GM19397 (cell line): ENCODE measurements around the gene CHD1.

Experiments used
- ATAC-seq: cut with Tn5 transposase; IDR thresholded peaks from one replicate; pipeline ENCODE4 v1.9.1; 2021; ENCODE audit warnings: mild to moderate bottlenecking, moderate library complexity; ENCODE audit not compliant: unreplicated experiment

The CHD1 gene

DNA sequence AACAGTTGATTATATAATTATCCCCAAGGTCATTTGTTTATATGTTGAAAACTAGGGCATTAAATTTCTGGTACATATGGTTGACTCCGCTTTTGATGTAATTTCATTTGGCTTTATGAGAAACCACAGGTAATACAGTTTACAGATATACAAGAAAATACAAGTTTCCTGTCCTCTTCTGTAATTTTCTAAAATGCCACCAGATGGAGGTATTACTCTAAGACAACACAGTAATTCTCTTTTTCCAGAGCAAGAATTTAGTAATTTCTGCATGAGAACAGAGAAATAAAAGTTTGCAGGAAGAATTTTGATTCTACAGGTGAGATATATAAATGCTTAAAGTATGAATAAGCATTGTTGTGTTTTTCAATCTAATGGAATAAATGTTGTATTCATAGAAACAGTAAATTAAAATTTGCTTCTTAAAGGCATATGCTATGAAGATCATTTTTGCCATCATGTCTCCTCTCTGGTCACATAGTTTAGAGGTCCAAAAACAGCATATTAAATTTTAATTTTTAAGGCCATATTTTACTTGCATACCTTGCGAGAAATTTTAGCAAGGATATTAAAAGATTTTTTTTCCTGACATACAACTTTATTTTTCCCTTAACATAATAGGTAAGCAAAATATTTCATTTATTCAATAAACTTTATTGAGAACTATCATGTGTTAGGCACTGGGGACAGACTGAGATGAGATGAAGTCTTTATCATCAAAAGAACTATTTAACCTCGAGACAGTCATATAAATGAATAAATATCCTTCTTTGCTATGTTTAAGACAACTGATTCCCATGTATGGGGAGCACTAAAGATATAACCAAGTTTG lies 22.7 kb downstream of the CHD1 start:
- no peak for ATAC-seq

DNA sequence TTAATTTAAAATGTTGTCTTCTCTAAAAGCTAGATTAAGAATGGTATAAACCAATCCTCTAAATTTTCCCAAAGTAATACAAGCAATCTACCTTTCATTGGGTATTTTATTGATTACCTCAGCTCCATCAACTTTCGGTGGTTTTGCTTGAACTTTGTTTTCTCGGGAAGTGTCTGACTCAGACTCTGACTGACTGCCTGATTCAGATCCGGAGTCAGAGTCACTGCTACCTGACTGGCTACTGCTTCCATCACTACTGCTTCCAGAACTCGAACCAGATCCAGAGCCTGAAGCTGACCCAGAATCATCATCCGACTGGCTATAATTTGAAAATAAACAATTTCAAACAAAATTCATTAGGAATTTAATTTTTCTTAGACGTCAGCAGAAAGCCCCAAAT lies 24.0 kb downstream of the CHD1 start:
- no peak for ATAC-seq

DNA sequence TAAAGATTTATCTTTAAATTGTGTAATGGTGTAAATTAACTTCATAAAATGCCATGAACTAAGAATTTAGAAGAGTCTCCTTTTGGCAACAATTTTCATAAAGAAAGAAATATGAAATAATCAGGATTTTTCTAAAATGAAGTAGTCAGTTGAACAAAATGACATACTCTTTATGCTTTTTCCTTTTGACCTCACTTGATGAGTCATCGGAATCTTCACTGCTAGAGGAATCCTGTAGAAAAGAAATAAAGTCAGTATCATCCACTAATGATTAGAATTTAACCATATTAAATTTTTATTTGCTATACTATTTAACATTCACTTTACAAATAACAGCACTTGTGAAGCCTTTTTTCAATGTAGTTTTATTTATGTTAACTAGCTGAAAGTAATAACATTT lies 26.1 kb downstream of the CHD1 start:
- ATAC-seq, result no peak

DNA sequence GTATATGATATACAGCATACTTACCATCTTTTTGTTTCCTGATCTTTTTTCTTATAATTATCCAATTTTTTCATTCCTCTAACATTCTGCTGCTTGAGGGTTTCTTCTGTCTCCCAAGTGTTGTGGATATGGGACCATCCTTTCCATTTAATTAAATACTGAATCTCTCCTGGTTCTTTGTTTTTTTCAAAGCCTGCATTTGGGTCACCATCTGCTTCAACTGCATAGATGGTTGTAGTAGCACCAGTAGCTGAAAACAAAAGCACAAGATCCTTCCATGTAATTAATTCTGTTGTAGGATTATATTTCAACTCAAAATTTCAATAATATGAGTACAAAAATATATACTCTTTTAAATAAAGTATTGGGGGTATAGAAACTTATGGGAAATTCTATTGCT lies 29.4 kb downstream of the CHD1 start:
- ATAC-seq, result no peak

DNA sequence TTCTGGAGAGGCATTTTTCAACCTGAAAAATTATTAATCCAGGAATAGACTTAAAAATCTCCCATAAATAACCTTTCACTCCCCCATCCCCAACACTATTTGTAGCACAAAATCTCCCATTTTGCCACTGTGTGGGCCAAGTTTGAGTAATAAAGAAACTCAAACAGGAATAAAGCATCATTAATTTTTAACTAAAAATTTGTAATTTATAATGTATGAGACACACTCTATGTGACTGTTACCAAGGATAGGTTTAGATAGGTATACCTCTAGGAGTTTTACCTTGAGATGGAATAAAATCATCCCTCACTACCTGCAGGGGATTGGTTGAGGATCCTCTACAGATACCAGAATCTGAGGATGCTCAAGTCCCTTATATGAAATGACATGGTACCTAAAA lies 30.1 kb downstream of the CHD1 start:
- no peak for ATAC-seq

DNA sequence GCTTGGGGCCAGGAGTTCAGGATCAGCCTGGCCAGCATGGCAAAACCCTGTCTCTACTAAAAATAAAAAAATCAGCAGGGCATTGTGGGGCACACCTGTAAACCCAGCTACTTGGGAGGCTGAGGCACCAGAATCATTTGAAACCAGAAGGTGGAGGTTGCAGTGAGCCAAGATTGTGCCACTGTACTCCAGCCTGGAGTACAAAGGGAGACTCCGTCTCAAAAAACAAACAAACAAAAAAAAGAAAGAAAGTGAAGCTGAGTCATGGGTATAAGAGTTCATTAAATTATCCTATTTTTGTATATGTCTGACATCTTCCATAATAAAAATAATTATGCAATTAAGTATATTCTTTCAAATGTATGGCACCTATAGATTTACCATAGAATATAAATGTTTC lies 37.2 kb downstream of the CHD1 start:
- ATAC-seq, result no peak

DNA sequence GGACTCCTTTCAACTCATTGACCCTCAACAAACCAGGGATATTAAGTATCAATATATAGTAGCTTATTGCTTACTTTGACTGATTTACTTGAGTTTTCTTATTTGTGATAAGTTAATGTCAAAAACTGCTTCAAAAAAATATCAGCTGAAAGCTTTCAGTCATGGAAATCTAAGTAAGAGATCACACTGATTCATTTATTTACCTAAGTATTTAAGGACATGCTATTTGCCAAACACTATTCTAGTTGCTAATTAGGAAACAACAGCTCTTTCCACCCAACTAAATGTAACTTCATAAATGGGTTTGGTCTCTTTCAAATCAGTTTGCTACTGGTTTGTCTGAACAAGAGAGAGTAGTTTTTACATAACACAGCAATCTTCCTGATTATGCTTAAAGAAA lies 48.2 kb downstream of the CHD1 start:
- no peak for ATAC-seq

DNA sequence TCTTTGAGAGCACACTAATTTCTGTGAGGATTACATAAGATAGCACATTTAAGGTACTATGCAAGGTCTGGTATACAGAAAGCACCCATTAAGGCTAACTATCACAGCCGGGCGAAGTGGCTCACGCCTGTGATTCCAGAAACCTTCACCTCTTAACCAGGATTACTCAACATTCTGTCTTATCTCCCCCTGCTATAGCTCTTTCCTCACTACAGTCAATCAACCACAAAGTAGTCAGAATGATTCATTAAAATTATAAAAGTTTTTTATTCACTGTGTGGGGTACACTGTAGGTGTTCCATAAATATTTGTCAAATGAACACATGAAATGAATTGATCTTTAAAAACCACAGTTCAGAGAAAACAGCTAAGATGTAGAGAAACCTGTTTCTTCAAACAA lies 48.7 kb downstream of the CHD1 start:
- no peak for ATAC-seq

DNA sequence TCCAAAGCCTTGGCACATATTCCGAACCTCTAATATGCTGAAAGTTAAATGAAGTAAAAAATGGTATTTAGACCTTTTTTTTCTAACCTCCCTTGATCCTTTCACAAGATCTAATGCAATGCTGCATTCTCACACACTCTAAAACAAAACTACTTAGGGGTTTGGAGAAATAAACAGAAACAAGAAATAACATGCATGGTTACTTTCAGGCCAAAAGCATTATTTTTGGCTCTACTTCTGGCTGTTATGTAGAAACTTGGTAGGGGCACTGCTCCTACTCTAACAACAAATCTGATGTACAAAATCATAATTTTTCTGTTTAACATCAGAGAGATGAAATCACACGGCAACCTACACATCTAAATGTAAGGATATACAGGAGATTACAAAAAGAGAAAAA lies 51.2 kb downstream of the CHD1 start:
- ATAC-seq, result no peak

DNA sequence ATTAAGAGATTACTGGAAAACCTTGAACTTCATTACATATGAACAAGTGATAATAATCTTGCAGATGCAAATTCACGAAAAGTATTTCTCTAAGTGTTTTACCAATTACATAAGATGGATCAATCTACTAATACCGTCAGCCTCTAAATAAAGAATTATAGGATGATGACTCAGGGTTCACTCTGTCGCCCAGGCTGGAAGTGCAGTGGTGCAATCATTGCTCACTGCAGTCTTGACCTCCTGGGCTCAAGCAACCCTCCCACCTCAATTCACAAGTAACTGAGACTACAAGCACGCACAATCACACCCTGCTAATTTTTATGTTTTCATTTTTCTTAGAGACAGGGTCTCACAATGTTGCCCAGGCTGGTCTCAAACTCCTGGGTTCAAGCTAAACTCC lies 56.1 kb downstream of the CHD1 start:
- ATAC-seq, result no peak

DNA sequence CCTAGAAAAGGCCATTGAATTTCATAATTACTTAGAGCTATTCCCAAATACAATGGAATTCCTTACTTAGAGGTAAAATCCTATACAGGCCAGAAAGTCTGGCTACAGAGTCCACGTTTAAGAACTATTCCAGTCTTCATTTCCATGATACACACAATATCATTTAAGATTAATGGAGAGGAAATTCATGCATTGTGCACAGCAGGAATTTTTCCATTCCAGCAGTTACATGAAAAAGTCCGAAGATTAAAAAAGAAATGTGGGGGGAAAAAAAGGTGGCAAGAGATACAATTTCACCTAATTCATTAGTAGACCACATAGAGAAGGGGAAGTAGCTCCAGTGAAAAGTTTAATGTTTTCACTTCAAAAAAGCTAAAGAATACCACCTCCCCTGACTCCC lies 63.1 kb downstream of the CHD1 start:
- no peak for ATAC-seq

DNA sequence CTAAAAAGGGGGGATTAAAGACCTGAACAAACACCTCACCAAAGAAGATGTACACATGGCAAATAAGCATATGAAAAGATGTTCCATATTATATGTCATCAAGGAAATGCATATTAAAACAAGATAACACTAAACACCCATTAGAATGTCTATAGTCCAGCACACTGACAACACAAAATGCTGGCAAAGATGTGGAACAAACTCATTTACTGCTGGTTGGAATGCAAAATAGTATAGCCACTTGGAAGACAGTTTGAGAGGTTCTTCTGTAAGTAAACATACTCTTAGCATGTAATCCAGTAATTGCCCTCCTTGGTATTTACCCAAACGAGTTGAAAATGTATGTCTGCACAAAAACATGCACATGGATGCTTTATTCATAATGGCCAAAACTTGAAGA lies 81.8 kb downstream of the CHD1 start:
- ATAC-seq, result no peak

DNA sequence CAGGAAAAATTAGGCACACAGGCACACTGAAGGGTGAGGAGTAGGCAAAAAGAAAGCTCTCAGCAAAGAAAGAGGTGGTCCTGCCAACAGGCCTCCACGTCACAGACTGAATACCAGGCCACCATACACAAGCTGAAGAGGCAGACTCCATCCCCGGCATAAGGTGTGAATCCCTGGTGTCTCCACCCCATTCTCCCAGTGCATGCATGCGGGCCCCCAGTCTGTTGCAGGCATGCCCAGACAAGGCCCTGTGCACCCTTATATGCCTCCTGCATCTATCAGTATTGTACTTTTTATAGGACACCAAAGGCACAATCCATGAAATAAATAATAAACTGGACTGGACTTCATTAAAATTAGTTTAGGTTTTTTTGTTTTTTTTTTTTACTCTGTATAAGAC lies 82.3 kb downstream of the CHD1 start:
- no peak for ATAC-seq

DNA sequence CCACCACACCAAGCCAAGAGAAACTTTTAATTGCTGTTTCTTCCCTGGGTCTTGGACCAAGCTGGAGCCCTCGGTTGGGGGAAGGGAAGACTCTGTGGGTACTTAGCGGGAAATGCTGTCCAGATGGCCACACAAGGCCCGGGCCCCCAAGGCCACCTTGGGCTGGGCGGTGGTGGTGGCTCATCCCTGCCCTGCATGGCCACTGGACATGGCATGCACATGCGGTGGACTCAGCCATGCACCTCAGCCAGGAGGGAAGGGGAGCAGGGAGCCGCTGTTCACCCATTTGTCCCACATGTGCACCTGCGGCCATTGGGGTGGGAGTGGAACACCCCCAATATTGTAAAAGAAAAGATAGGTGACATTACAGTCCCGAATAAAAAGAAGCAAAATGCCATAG lies 82.9 kb downstream of the CHD1 start:
- no peak for ATAC-seq

DNA sequence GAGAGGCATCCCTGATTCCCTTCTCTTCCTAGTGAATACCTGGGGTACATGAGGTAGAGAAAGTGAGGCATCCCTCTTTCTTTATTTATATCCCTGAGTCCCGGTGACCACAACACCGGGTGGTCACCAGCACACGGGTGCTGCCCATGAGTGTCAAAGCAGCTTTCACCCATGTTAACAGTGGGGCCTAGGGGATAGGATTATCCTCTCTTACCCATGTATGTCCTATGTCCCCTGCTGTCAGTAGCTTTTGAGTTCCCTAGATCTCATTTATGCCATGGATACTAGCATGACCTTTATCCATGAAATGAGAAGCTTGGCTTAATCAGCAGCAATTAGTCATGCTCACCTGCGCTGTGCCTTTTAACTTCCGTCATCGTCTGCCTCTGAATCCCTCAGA lies 83.9 kb downstream of the CHD1 start:
- ATAC-seq, result no peak

DNA sequence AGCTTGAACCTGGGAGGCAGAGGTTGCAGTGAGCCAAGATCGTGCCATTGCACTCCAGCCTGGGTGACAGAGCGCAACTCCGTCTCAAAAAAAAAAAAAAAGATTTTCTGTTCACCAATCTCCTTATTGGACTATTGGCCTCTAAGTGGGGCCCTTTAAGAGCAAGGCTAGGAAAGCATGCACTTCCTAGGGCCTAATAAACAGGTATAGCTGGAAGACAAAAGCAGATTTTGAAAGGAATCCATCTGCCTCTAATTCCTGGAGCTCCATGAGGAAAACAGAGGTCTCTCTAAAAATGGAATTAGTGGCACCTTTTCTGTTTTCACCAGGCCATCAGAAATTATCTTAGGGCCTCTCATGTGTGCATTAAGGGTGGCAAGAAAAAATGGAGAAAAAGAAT lies 85.3 kb downstream of the CHD1 start:
- ATAC-seq, result no peak

DNA sequence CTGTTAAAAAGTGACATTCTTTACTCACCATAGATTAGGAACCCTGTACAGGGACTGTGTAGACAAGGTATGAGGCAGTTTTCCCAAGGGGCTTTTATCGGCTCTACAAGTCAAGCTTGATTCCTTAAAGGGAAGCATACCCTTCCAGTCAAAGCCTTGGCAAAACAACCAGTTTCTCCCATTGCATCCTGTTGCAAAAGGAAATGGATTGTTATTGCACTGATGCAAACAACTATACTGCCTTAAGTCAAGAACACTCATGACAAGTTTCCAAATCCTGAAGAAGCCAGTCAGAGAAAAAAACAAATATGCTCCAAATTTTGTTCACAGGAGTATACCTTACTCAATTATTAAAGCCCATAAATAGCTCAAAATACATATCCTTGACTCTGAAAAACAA lies 87.9 kb downstream of the CHD1 start:
- no peak for ATAC-seq

DNA sequence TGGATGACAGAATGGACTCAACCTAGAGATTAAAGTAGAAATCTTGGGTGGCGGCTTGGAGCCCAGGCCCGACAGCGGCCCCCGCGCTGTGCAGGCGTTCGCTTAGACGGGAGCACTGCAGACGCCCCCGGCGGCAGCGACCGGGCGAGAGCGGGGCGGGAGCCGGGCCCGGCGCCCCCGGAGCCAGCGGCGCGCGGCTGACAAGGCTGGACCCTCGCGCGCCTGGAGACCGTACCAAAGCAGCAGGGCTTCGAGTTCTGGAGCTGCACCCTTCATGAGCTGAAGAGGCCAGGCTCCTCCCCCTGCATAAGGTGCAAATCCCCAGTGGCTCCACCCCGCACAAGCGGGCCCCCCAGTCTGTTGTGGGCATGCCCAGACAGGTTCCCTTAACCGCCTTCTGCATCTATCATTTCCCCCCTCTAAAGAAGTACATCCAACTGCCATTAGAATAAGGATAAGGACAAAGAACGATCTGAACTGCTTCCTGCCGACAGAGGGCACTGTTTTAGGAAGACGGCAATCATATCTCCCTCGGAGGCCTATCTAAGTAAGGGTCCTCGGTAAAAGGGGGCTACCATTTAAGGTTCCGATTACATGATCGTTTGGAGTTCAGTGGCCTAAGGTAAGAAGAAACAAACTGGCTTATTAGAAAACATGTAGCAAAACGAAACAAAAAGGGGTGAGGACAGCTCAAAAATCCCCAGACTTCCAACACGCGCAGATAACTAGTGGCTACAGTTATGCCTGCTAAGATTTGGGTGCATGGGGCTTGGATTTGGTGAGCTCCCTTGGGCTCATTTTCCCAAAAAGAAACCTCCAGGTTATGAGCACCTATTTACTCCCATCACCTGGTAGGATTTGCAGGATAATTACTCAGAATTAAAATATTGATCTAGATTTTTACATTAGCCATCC lies 89.1 kb downstream of the CHD1 start:
- ATAC-seq, result no peak

DNA sequence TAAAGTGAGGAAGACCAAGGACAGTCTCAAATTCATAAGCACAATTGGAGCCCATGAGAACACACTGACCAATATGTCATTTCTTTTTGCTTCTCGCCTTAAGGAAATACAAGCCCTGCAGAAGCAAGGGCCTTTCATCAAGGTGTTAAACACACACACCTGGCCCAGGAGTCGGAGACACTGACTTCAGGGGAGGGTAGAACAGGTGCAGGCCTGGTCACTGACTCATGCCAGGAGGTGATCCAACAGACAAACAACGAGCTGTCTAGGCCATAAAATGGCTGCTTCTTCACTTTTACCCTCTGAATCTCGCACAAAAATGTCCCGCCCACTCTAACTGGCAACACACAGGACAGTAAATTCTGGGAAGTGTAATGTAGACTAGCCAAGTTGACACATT lies 92.6 kb downstream of the CHD1 start:
- no peak for ATAC-seq

DNA sequence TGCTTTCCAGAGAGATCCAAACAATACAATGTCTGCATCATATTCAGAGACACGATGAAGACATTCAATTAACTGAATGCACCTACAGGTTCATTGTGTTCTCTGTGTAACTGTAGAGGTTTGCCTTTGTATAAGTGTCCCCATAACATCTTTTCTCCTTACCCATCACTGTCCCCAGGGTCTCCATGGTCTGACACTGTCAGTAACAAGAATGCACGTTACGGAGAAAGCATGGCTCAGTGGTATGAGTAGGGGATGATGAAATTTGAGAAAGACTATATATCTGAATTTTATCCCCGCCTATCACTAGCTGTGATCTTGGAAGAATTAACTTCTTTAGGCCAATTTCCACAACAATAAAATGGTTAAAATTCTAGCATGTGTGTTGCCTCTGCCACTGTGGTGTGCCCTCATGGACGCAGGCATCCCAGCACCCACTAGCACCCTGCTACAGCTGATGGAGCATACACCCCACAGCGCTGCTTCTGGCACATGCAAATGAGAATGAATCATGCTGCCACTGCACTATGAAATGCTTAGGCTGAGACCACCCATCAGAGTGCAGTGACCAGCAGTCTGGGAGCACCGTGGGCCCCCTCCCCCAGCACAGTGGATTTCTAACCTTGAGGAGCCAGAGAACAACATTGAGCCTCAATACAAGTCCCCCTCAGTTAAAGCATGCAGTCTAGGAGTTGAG lies 101.1 kb downstream of the CHD1 start:
- no peak for ATAC-seq

DNA sequence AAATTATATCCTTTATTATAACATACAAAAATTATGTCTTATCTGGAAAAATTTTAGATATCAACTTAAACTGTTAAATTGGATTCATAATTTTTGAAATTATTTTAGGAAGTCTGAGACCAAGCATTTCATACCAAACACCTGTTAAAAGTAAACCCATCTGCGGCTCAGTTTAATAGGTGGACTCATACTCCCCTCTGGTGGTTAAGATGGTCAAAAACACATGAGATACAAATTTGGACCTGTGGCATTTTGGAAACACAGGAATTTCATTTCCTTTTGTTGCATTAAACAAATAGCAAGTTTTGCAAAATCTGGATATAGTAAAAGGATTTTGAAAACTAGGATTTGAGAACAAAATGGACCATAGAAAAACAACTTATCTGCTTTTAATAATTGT lies 101.6 kb downstream of the CHD1 start:
- no peak for ATAC-seq
